Tibial artery (tissue), 4 donors: Measurements from ENCODE around the gene ALOX5AP.

Source experiments
- DNase-seq, 2 donors: peaks; one replicate each; pipeline ENCODE4 v3.0.0-alpha.2; 2019
- H3K27ac ChIP-seq, 2 donors: fragments of 200-600 bp; sonication (generic) in 1 of 2; 1 replicate in 1 of 2; 2 replicates in 1 of 2; pipeline ENCODE4 v1.5.1; 2018 to 2019; ENCODE audit warnings: mild to moderate bottlenecking in 1 of 2
- H3K27me3 ChIP-seq, 2 donors: fragments of 200-600 bp; sonication (generic) in 1 of 2; one replicate each; pipeline versions ENCODE4 v1.5.1 to v1.6.0; 2016 to 2019
- H3K36me3 ChIP-seq, 3 donors: fragments of 200-600 bp; sonication (generic) in 2 of 3; one replicate each; pipeline ENCODE4 v1.5.1; 2016 to 2019; ENCODE audit warnings: mild to moderate bottlenecking in 2 of 3
- H3K4me1 ChIP-seq, 4 donors: fragments of 200-600 bp; sonication (generic) in 2 of 4; 1 replicate in 3 of 4; 2 replicates in 1 of 4; pipeline ENCODE4 v1.5.1; 2016 to 2019
- H3K4me3 ChIP-seq, 2 donors: fragments of 200-600 bp; sonication (generic) in 1 of 2; 1 replicate in 1 of 2; 2 replicates in 1 of 2; pipeline ENCODE4 v1.5.1; 2018 to 2019; ENCODE audit warnings: mild to moderate bottlenecking in 2 of 2
- H3K9me3 ChIP-seq, 3 donors: fragments of 200-600 bp; sonication (generic) in 1 of 3; one replicate each; pipeline ENCODE4 v1.5.1; 2016 to 2019
- CTCF ChIP-seq, 2 experiments: fragments of 200-600 bp in 1 of 2; fragments of 450-650 bp in 1 of 2; IDR thresholded peaks; one replicate each; pipeline ENCODE4 v1.5.1; 2017 to 2019; ENCODE audit warnings: antibody characterized with exemption in 2 of 2, mild to moderate bottlenecking in 1 of 2, moderate library complexity in 1 of 2
- intact Hi-C: fragments of 100-400 bp; cut with DNase I; formaldehyde crosslinking; loops from one replicate; pipeline ENCODE4 v1.15.0; 2023; ENCODE audit warnings: low total_unique reads

The ALOX5AP gene

GRCh38 chr13:30791354-30792001 is 56.1 kb downstream of the ALOX5AP start:
- Histone ChIP-seq H3K36me3 (no peaks in the 10 kb centered on the region), H3K27ac (no peak overlapping the region), H3K4me3 (no peak overlapping the region), H3K4me1 (peaks cover 0 to 19% (median 17%) of the 10 kb centered on the region in 4 donors), H3K27me3 (no peaks in the 10 kb centered on the region), H3K9me3 (no peaks in the 10 kb centered on the region)
- DNase-seq: no peak
- intact Hi-C loops: no loop called here
- no peak for TF ChIP-seq CTCF (IDR thresholded peaks at IDR 0.05)

- Histone ChIP-seq H3K36me3 (no peaks in the 10 kb centered on the region), H3K4me1 (peaks cover 0 to 25% (median 19%) of the 10 kb centered on the region in 4 donors), H3K9me3 (no peaks in the 10 kb centered on the region), H3K27me3 (no peaks in the 10 kb centered on the region), H3K27ac (peak overlapping the region; percentile 35 to 44), H3K4me3 (no peak overlapping the region)
- peak; percentile 38 to 48 for TF ChIP-seq CTCF (IDR thresholded peaks at IDR 0.05)
- intact Hi-C loops: no loop called here
- DNase-seq: peak; percentile 79 to 87
Measured at GRCh38 chr13:30792285-30793000, 57.1 kb downstream of the ALOX5AP start.

GRCh38 chr13:30796132-30796572 is 60.8 kb downstream of the ALOX5AP start:
- no peak overlapping the region for H3K27ac ChIP-seq
- DNase-seq: no peak
- H3K4me1 ChIP-seq: peaks cover 0 to 25% (median 19%) of the 10 kb centered on the region in 4 donors
- no peaks in the 10 kb centered on the region for H3K27me3 ChIP-seq
- no peaks in the 10 kb centered on the region for H3K9me3 ChIP-seq
- TF ChIP-seq CTCF (IDR thresholded peaks at IDR 0.05): no peak
- peak overlapping the region in 1 of 2 donors; percentile 9 for H3K4me3 ChIP-seq
- H3K36me3 ChIP-seq: no peaks in the 10 kb centered on the region
- intact Hi-C loops: no loop called here

GRCh38 chr13:30796631-30797601 is 61.6 kb downstream of the ALOX5AP start:
- Histone ChIP-seq H3K27me3 (no peaks in the 10 kb centered on the region), H3K4me1 (peaks cover 0 to 24% (median 19%) of the 10 kb centered on the region in 4 donors), H3K4me3 (peak overlapping the region in 1 of 2 donors; percentile 9), H3K36me3 (no peaks in the 10 kb centered on the region), H3K9me3 (no peaks in the 10 kb centered on the region), H3K27ac (no peak overlapping the region)
- TF ChIP-seq CTCF (IDR thresholded peaks at IDR 0.05): no peak
- DNase-seq: no peak
- intact Hi-C loops: no loop called here

- Histone ChIP-seq H3K36me3 (no peaks in the 10 kb centered on the region), H3K27ac (no peak overlapping the region), H3K27me3 (no peaks in the 10 kb centered on the region), H3K4me1 (peaks cover 0 to 18% (median 10%) of the 10 kb centered on the region in 4 donors), H3K4me3 (no peak overlapping the region), H3K9me3 (no peaks in the 10 kb centered on the region)
- no peak for TF ChIP-seq CTCF (IDR thresholded peaks at IDR 0.05)
- no peak for DNase-seq
- intact Hi-C loops: no loop called here
Measured at GRCh38 chr13:30797847-30798535, 62.6 kb downstream of the ALOX5AP start.
